Activated CD4-positive, alpha-beta memory T cell treated with anti-CD3 and anti-CD28 coated beads, Interleukin-2, amount 10 ng/mL, durations not matched to agents 7 days and 5 days (primary cell): ENCODE measurements around the gene DLK1. TPM values are rescaled to one million over a fixed set of nuclear protein-coding genes. Genes with fewer than 3 reads are reported as not detected.

ENCODE experiments used
- CTCF ChIA-PET: fragments of 350-600 bp; sonication (Branson Sonifier 250); formaldehyde crosslinking; loops from one replicate; lab custom pipeline; 2021; ENCODE audit warnings: antibody characterized with exemption, inconsistent platforms; lab: Charles Lee
- POLR2A ChIA-PET: fragments of 350-600 bp; sonication (Branson Sonifier 250); formaldehyde crosslinking; loops from one replicate; lab custom pipeline; 2021; ENCODE audit warnings: antibody characterized with exemption; lab: Charles Lee
- DNase-seq: peaks from one replicate; pipeline ENCODE4 v3.0.0-alpha.2; 2020
- H3K27ac Mint-ChIP-seq: one replicate; pipeline ENCODE4 v1.8.0; 2021; ENCODE audit warnings: mild to moderate bottlenecking, mixed read lengths
- H3K27me3 Mint-ChIP-seq: one replicate; pipeline ENCODE4 v1.8.0; 2021; ENCODE audit warnings: mixed read lengths
- H3K36me3 Mint-ChIP-seq: one replicate; pipeline ENCODE4 v1.8.0; 2021; ENCODE audit warnings: low read depth, mixed read lengths
- H3K4me1 Mint-ChIP-seq: one replicate; pipeline ENCODE4 v1.8.0; 2021; ENCODE audit warnings: mixed read lengths
- H3K4me3 Mint-ChIP-seq: one replicate; pipeline ENCODE4 v1.8.0; 2021; ENCODE audit warnings: mild to moderate bottlenecking, mixed read lengths
- H3K9me3 Mint-ChIP-seq: one replicate; pipeline ENCODE4 v1.8.0; 2021; ENCODE audit warnings: mixed read lengths
- total RNA-seq, 2 experiments: library from RNA; stranded (reverse); gene quantifications; one replicate each; pipeline ENCODE4 v1.2.3, GENCODE V29; 2021

The DLK1 gene
- total RNA-seq = not detected

DNA sequence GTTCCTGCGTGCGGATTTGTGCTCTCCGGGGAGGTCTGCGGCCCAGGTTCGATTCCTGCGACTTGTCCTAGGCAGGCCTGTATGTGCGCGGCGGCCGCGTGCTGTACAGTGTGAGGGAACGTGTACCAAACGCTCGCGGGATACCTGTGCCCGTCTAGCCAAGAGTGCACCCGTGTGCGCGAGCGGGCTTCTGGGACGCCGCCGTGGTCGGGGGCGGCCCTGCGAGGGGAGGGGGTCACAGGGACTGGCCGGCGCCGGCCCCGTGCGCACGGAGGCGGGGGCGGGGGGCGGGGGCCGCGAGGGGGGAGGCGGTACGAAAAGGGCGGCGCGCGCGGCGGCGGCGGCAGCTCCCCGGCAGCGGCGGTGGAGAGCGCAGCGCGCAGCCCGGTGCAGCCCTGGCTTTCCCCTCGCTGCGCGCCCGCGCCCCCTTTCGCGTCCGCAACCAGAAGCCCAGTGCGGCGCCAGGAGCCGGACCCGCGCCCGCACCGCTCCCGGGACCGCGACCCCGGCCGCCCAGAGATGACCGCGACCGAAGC is at the start of gene DLK1:
TSS of gene DLK1 (plus strand) at position 343 of the 536 bp plus-strand sequence. CDS start at position 520, 177 bp downstream.
- Mint-ChIP-seq H3K27me3 (peaks cover 35% of the 10 kb centered on the region), H3K4me1 (no peaks in the 10 kb centered on the region), H3K36me3 (no peaks in the 10 kb centered on the region), H3K9me3 (no peaks in the 10 kb centered on the region), H3K27ac (no peak within 1 kb of the TSS), H3K4me3 (no peak within 1 kb of the TSS)
- ChIA-PET POLR2A (no interaction called here), CTCF (no interaction called here)
- DNase-seq = no peak

DNA sequence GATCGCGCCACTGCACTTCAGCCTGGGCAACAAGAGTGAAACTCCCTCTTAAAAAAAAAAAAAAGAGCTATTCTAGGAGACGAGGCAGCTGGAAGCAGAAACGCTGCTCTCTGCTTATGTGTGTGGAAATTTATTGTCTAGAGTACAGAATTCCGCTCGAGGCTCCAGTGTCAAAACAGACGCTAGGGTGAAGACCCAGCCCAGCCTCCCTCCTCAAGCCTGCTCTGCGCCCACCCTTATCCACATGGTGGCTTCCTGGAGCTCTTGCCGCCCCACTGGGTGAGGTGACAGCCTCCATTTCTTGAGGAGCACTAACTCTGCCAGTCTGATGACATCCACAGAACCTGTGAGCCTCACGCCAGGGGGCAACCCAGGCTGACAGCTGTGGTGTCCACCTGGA is 49.5 kb upstream of the DLK1 start:
- POLR2A ChIA-PET = no interaction called here
- Mint-ChIP-seq H3K4me1 (no peaks in the 10 kb centered on the region), H3K27ac (no peak overlapping the region), H3K9me3 (no peaks in the 10 kb centered on the region), H3K4me3 (no peak overlapping the region), H3K36me3 (no peaks in the 10 kb centered on the region), H3K27me3 (peaks cover 27% of the 10 kb centered on the region)
- CTCF ChIA-PET = no interaction called here
- DNase-seq = no peak

DNA sequence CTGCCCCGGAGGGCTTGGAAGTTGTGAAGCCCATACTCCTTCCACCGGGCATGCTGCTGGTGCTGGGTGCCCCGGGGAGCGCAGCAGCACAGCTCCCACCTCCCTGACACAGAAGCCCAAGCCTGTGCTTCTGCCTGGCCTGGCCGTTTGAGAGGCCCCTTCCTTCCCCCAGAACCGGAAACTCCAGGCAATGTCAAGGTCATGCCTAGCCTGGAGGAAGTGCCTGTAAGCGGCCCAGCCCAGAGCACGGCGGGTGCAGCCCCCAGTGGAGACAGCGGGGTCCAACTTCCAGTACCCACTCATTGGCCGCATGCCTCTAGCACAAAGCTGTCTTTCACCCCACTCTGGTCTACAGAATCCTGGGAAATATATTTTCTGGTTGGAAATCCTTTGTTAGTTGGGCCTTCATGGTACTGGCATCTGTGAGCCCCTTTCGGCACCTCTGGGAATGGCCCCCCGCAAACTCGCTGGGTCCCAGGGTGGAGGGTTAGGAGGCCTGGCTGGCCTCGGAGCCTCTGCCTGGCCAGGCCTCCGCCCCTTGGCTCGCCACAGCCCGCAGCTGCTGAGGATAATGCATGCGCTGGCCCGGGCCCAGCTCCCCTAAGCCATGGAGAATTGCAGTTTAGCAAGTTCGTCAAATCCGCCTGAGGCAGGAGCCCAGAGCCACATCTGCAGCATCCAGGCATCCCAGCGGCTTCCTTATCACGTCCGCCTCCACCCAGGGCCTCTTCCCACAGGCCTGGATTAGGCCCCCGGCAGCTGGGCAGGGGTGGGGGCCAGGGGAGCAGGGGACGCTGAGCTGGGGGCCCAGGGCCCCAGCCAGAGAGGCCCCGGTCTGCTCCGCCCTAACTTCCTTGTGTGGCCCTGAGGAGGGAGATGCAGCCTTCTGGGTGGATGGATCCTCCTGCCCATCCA is 48.9 kb upstream of the DLK1 start:
- Mint-ChIP-seq H3K4me1 (no peaks in the 10 kb centered on the region), H3K9me3 (no peaks in the 10 kb centered on the region), H3K4me3 (no peak overlapping the region), H3K27me3 (peaks cover 23% of the 10 kb centered on the region), H3K27ac (no peak overlapping the region), H3K36me3 (no peaks in the 10 kb centered on the region)
- ChIA-PET POLR2A (no interaction called here), CTCF (no interaction called here)
- DNase-seq = no peak

DNA sequence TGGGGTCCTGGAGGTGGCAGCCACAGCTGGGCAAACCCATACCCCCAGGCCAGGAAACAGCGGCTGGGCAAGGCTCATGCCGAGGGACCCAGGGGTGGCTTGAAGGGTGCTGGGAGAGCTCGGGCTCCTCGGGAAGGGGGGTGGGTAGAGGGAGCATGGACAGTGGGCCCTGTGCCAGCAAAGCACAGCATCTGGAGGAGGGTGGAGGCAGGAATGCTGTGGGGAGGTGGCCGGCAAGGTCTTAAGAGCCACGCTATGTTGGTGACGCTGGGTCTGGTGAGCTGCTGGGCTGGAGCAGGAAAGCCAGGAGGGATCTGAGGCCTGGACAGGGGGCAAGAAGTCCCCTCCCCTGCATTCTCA is 48.2 kb upstream of the DLK1 start:
- CTCF ChIA-PET = interaction anchor here (1.4 kb wide), 1 partner anchor 16 kb away, joined by 3 read pairs; no protein-coding TSS in a partner anchor

DNA sequence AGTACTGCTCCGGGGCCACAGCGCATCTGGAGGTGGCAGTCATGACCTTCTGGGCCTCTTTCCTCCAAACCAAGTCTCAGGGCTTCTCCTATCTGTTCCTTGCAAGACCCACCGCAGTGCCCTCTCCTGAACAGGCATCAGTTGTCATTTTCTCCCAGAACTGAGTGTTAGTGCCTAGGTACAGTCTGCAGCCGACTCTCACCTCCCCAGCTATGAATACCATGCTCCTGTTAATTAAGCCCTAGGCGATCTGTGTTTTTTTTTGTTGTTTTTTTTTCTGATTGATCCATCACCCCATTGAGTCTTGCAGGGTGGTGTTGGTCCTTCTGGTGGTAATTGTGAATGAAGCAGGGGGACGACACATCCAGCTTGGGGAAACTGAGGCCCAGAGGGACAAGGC is 47.5 kb upstream of the DLK1 start:
- POLR2A ChIA-PET = no interaction called here
- peaks cover 10% of the 10 kb centered on the region for H3K27me3 Mint-ChIP-seq
- no peaks in the 10 kb centered on the region for H3K9me3 Mint-ChIP-seq
- CTCF ChIA-PET = interaction anchor here (1.4 kb wide), 1 partner anchor 16 kb away, joined by 3 read pairs; no protein-coding TSS in a partner anchor
- no peaks in the 10 kb centered on the region for H3K36me3 Mint-ChIP-seq
- DNase-seq = no peak
- no peaks in the 10 kb centered on the region for H3K4me1 Mint-ChIP-seq
- H3K27ac Mint-ChIP-seq = no peak overlapping the region
- no peak overlapping the region for H3K4me3 Mint-ChIP-seq

More for the DNA sequence above, 48.2 kb upstream of the DLK1 start:
- Mint-ChIP-seq H3K36me3 (no peaks in the 10 kb centered on the region), H3K27ac (no peak overlapping the region), H3K4me3 (no peak overlapping the region), H3K27me3 (peaks cover 17% of the 10 kb centered on the region), H3K4me1 (no peaks in the 10 kb centered on the region), H3K9me3 (no peaks in the 10 kb centered on the region)
- DNase-seq = no peak
- POLR2A ChIA-PET = no interaction called here

DNA sequence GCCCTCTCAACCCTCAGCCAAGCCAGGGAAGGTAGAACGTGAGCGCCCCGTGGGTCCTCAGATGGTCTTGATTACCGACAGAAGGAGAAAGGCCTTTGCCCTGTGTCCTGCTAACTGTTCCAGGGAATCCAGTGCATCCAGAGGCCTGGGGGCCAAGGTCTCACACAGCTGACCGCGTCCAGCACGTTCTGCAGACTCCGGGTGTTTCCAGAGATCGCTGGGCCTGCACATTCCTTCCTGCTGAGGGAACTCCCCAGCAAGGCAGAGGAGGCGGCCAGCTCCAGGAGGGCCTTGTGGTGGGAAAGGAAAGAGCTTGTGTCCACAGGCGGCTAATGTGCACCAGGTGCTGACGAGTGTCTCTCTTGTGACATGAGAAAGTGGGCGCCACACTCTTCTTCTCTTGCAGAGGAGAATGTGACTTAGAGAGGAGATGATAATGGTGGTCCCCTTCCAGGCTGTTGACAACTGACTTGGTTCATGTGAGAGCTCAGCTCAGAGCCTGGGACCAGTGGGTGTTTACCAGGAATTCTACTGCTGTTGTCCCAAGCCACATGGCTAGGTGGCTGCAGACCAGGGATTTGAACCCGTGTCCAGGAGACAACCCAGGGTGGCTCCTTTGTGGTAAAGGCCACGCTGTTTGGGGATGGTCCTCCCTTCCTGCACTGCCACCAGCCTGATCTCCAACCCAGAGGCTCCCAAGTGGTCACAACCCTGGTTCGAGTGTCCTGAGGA is 46.8 kb upstream of the DLK1 start:
- Mint-ChIP-seq H3K9me3 (no peaks in the 10 kb centered on the region), H3K4me1 (no peaks in the 10 kb centered on the region), H3K27ac (no peak overlapping the region), H3K4me3 (no peak overlapping the region), H3K27me3 (peaks cover 3% of the 10 kb centered on the region), H3K36me3 (no peaks in the 10 kb centered on the region)
- no peak for DNase-seq
- CTCF ChIA-PET = interaction anchor here (1.4 kb wide), 1 partner anchor 17 kb away, joined by 3 read pairs; no protein-coding TSS in a partner anchor
- POLR2A ChIA-PET = no interaction called here

DNA sequence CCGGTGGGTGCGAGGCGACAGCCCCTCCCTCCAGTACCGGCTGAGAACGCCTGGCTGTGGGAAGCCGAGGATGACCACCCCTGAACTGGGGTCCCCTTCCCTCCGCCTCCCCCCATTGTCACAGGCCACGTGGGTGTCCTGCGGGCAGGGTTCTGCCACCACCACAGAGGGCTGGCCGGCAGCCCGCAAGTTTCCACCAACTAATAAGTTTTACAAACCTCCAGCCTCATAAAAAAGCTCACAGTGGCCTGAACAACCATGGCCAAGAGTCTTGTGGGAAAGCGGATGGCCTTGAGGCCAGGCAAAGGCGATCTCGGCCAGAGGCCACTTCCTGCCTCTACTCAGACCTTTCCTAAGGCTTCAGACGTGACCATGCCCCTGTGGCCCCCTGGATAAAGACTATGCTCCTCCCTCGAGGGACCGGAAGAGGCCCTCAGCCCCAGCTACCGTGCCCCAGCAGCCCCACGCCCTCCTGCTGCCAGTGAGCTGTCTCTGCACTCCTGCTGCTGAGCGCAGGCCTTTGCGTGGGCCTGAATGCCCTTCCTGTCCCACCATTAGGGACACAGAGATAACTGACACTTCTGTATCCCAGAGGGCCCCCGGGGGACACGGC is 46.1 kb upstream of the DLK1 start:
- no peaks in the 10 kb centered on the region for H3K36me3 Mint-ChIP-seq

DNA sequence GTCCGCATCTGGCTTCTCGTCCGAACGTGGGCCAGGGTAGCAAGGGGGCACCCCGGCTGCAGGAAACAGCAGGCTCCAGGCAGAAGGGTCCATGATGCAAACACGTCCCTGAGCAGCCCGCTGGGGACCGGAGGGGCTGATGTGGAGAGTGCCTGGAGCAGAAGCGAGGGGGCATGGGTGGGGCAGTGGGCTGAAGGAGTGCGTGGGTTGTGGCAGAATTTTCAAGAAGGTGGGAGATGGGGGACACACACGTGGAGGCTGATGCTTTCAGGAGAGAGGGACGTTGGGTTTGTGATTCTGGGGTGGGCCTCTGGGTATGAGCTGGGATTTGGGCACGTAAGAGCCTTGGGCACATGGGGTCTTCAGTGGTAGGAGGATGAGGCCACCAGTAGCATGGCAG is 45.6 kb upstream of the DLK1 start:
- no peak for DNase-seq
- ChIA-PET POLR2A (no interaction called here), CTCF (interaction anchor here (0.9 kb wide), 1 partner anchor 296 kb away, joined by 3 read pairs; no protein-coding TSS in a partner anchor)
- H3K4me1 Mint-ChIP-seq = no peaks in the 10 kb centered on the region
- H3K36me3 Mint-ChIP-seq = no peaks in the 10 kb centered on the region
- H3K4me3 Mint-ChIP-seq = no peak overlapping the region
- no peaks in the 10 kb centered on the region for H3K9me3 Mint-ChIP-seq
- H3K27ac Mint-ChIP-seq = no peak overlapping the region
- H3K27me3 Mint-ChIP-seq = no peaks in the 10 kb centered on the region

More for the DNA sequence above, 46.1 kb upstream of the DLK1 start:
- POLR2A ChIA-PET = no interaction called here
- Mint-ChIP-seq H3K4me1 (no peaks in the 10 kb centered on the region), H3K27me3 (no peaks in the 10 kb centered on the region), H3K4me3 (no peak overlapping the region), H3K9me3 (no peaks in the 10 kb centered on the region), H3K27ac (no peak overlapping the region)
- no peak for DNase-seq
- CTCF ChIA-PET = interaction anchor here (0.9 kb wide), 1 partner anchor 296 kb away, joined by 3 read pairs; no protein-coding TSS in a partner anchor

DNA sequence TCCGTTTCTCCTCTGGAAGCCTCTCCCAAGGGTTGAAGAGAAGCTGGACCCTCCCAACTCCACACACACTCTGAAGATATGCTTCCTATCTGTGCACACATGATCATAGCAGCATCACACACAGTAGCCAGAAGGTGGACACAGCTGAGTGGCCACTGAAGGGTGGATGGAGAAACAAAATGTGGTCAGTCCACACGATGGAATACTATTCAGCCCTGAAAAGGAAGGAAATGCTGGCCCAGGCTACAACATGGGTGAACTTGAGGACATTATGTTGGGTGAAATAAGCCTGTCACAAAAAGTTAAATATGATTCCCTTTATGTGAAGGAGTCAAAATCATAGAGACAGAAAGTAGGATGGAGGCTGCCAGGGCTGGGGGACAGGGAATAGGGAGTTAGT is 43.9 kb upstream of the DLK1 start:
- no peak overlapping the region for H3K4me3 Mint-ChIP-seq
- ChIA-PET CTCF (no interaction called here), POLR2A (no interaction called here)
- H3K27ac Mint-ChIP-seq = no peak overlapping the region
- no peaks in the 10 kb centered on the region for H3K9me3 Mint-ChIP-seq
- no peak for DNase-seq
- no peaks in the 10 kb centered on the region for H3K36me3 Mint-ChIP-seq
- H3K4me1 Mint-ChIP-seq = no peaks in the 10 kb centered on the region
- H3K27me3 Mint-ChIP-seq = no peaks in the 10 kb centered on the region

DNA sequence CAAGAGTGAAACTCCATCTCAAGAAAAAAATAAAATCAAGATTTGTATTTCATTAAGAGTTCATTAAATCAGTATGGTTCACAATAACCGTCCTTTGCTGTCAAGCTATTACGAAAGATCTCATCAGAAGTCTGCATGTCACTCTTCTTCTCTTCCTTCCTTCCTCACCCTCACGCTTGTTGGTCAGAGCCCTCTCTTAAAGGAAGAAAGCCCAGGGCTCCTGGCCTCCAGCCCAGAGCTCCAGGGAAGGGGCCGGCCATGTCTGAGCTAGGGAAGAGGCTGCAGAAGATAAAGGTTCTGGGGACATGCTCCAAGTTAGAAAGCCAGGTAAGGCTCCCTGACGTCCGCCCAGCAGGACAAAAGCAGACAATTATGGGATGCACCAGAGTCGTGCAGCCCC is 43.1 kb upstream of the DLK1 start:
- POLR2A ChIA-PET = no interaction called here
- CTCF ChIA-PET = no interaction called here

DNA sequence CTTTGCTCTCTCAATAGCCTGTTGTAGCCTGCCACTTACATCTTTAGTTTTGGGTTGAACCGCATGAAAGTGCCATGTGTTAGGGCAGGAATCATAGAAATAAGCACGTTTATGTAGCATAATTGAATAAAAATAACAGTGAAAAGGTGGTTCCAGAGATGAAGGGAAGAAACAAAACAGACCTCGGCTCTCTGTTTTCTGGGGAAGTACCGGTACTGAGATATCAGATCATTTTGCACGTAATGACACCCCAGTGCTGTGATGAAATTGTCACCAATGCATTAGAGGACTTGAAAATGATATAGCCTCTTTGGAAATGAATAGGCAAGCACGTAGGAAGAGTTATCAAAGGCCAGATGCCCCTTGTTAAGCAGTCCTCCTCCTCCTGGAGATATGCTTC is 42.5 kb upstream of the DLK1 start:
- no peaks in the 10 kb centered on the region for H3K27me3 Mint-ChIP-seq
- CTCF ChIA-PET = no interaction called here
- POLR2A ChIA-PET = no interaction called here

More for the DNA sequence above, 43.1 kb upstream of the DLK1 start:
- Mint-ChIP-seq H3K9me3 (no peaks in the 10 kb centered on the region), H3K36me3 (no peaks in the 10 kb centered on the region), H3K4me3 (no peak overlapping the region), H3K4me1 (no peaks in the 10 kb centered on the region), H3K27me3 (no peaks in the 10 kb centered on the region), H3K27ac (no peak overlapping the region)
- DNase-seq = no peak

DNA sequence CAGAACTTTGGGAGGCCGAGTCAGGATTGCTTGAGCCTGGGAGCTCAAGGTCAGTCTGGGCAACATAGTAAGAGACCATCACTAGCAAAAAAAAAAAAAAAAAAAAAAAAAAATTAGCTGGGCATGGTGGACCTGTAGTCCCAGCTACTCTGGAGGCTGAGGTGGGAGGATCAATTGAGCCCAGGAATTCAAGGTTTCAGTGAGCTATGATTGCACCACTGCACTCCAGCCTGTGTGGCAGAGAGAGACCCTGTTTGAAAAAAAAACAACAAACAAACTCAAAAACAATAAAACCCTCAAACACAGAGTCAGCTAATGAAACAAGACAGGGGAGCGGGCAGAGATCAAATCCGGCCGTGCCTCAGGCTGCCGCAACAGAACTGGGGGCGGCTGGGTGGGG is 41.7 kb upstream of the DLK1 start:
- ChIA-PET POLR2A (no interaction called here), CTCF (no interaction called here)
- DNase-seq = no peak
- Mint-ChIP-seq H3K27ac (no peak overlapping the region), H3K36me3 (no peaks in the 10 kb centered on the region), H3K27me3 (no peaks in the 10 kb centered on the region), H3K9me3 (no peaks in the 10 kb centered on the region), H3K4me1 (no peaks in the 10 kb centered on the region), H3K4me3 (no peak overlapping the region)

More for the DNA sequence above, 42.5 kb upstream of the DLK1 start:
- DNase-seq = no peak
- no peaks in the 10 kb centered on the region for H3K4me1 Mint-ChIP-seq
- no peak overlapping the region for H3K27ac Mint-ChIP-seq
- H3K4me3 Mint-ChIP-seq = no peak overlapping the region
- no peaks in the 10 kb centered on the region for H3K9me3 Mint-ChIP-seq
- no peaks in the 10 kb centered on the region for H3K36me3 Mint-ChIP-seq

DNA sequence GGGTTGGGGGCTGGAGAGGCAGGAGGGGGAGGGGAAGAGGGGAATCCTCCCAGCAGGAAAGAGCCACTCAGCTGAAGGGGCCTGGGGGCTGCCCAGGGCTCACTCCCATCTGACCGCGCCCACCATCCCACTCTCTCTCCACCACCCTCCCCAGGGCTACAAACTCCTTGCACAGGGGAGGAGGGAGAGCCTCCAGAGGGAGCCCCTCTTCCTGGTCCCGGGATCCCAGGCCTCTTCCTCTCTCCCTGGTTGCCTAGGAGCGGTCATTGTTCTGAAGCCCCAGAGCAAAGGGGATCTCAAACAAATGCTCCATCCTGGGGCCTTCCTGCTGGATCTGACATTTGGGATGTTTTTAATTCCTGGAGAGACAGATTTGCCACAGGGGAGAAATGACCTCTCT is 39.8 kb upstream of the DLK1 start:
- DNase-seq = no peak
- no peaks in the 10 kb centered on the region for H3K9me3 Mint-ChIP-seq
- no peaks in the 10 kb centered on the region for H3K4me1 Mint-ChIP-seq
- no peak overlapping the region for H3K4me3 Mint-ChIP-seq
- H3K27me3 Mint-ChIP-seq = no peaks in the 10 kb centered on the region
- CTCF ChIA-PET = no interaction called here
- POLR2A ChIA-PET = no interaction called here
- H3K27ac Mint-ChIP-seq = no peak overlapping the region
- H3K36me3 Mint-ChIP-seq = no peaks in the 10 kb centered on the region
